CD14-positive monocyte (primary cell): ENCODE results near the gene KEL. TPM values are rescaled to one million over a fixed set of nuclear protein-coding genes. Genes with fewer than 3 reads are reported as not detected.

ENCODE experiments used
- DNase-seq, 3 donors: peaks; one replicate each; pipeline ENCODE4 v3.0.0-alpha.2; 2011 to 2022
- H2AFZ ChIP-seq: 2 replicates; pipeline ENCODE4 v1.6.0; 2012; ENCODE audit warnings: mild to moderate bottlenecking, low read depth, low read length, inconsistent platforms; ENCODE audit not compliant: insufficient read depth, poor library complexity, severe bottlenecking
- H3K27ac ChIP-seq, 2 donors: 1 replicate in 1 of 2; 2 replicates in 1 of 2; pipeline ENCODE4 v1.5.1; 2012 to 2013; ENCODE audit warnings: low read length in 2 of 2, control low read depth in 1 of 2, inconsistent platforms in 1 of 2, low read depth in 1 of 2, mild to moderate bottlenecking in 1 of 2
- H3K27me3 ChIP-seq, 2 donors: one replicate each; pipeline versions ENCODE4 v1.6.0 to v1.6.1; 2011 to 2013; ENCODE audit warnings: low read length in 2 of 2; ENCODE audit not compliant: control insufficient read depth in 2 of 2, insufficient read depth in 2 of 2
- H3K36me3 ChIP-seq, 2 donors: replicated peaks in 1 of 2; 1 replicate in 1 of 2; 2 replicates in 1 of 2; pipeline versions ENCODE4 v1.5.1 to v1.6.1; 2012 to 2013; ENCODE audit warnings: low read length in 2 of 2, control low read depth in 1 of 2, inconsistent platforms in 1 of 2, mild to moderate bottlenecking in 1 of 2; ENCODE audit not compliant: insufficient read depth in 2 of 2, control insufficient read depth in 1 of 2
- H3K4me1 ChIP-seq, 2 donors: 1 replicate in 1 of 2; 2 replicates in 1 of 2; pipeline versions ENCODE4 v1.5.1 to v1.6.1; 2012 to 2013; ENCODE audit warnings: low read length in 2 of 2, control low read depth in 1 of 2, inconsistent platforms in 1 of 2, mild to moderate bottlenecking in 1 of 2, moderate library complexity in 1 of 2; ENCODE audit not compliant: insufficient read depth in 2 of 2, control insufficient read depth in 1 of 2
- H3K4me2 ChIP-seq: replicated peaks from 2 replicates; pipeline ENCODE3; 2012; ENCODE audit warnings: low read length, moderate library complexity, mild to moderate bottlenecking; ENCODE audit not compliant: poor library complexity, severe bottlenecking; ENCODE audit errors: extremely low read depth
- H3K4me3 ChIP-seq, 3 experiments: fragments of 200-600 bp in 1 of 3; sonication (generic) in 1 of 3; replicated peaks in 1 of 3; 1 replicate in 2 of 3; 2 replicates in 1 of 3; pipeline ENCODE4 v1.5.1; 2011 to 2013; ENCODE audit warnings: low read length in 3 of 3, mild to moderate bottlenecking in 3 of 3, control low read depth in 2 of 3, low read depth in 2 of 3, inconsistent platforms in 1 of 3, moderate library complexity in 1 of 3
- H3K79me2 ChIP-seq: 2 replicates; pipeline ENCODE4 v1.6.0; 2012; ENCODE audit warnings: mild to moderate bottlenecking, control low read depth, inconsistent platforms, low read length, moderate library complexity; ENCODE audit not compliant: insufficient read depth
- H3K9ac ChIP-seq: 2 replicates; pipeline ENCODE4 v1.6.0; 2017; ENCODE audit warnings: low read length, mild to moderate bottlenecking; ENCODE audit not compliant: insufficient read depth, poor library complexity, severe bottlenecking
- H3K9me3 ChIP-seq, 2 donors: replicated peaks in 1 of 2; 1 replicate in 1 of 2; 2 replicates in 1 of 2; pipeline versions ENCODE4 v1.5.1 to v1.6.1; 2012 to 2013; ENCODE audit warnings: low read length in 2 of 2, control low read depth in 1 of 2; ENCODE audit not compliant: control insufficient read depth in 1 of 2, insufficient read depth in 1 of 2
- H4K20me1 ChIP-seq: 2 replicates; pipeline ENCODE4 v1.6.0; 2012; ENCODE audit warnings: mild to moderate bottlenecking, low read length, control low read depth, moderate library complexity; ENCODE audit not compliant: insufficient read depth
- H3K27ac Mint-ChIP-seq, 7 donors: one replicate each; pipeline ENCODE4 v1.8.0; 2020; ENCODE audit warnings: mild to moderate bottlenecking in 7 of 7, mixed read lengths in 7 of 7, moderate library complexity in 6 of 7, inconsistent platforms in 2 of 7
- H3K27me3 Mint-ChIP-seq, 3 donors: one replicate each; pipeline ENCODE4 v1.8.0; 2021 to 2022; ENCODE audit warnings: low read depth in 3 of 3, mild to moderate bottlenecking in 3 of 3, mixed read lengths in 3 of 3, moderate library complexity in 3 of 3, inconsistent platforms in 1 of 3
- H3K36me3 Mint-ChIP-seq, 2 donors: one replicate each; pipeline ENCODE4 v1.8.0; 2020; ENCODE audit warnings: mixed read lengths in 2 of 2, inconsistent platforms in 1 of 2, mild to moderate bottlenecking in 1 of 2
- H3K4me1 Mint-ChIP-seq: one replicate; pipeline ENCODE4 v1.8.0; 2020; ENCODE audit warnings: mild to moderate bottlenecking, mixed read lengths
- H3K4me3 Mint-ChIP-seq, 2 donors: one replicate each; pipeline ENCODE4 v1.8.0; 2020; ENCODE audit warnings: mild to moderate bottlenecking in 2 of 2, mixed read lengths in 2 of 2, moderate library complexity in 1 of 2
- H3K9me3 Mint-ChIP-seq, 7 donors: one replicate each; pipeline ENCODE4 v1.8.0; 2020 to 2022; ENCODE audit warnings: mixed read lengths in 7 of 7, mild to moderate bottlenecking in 6 of 7, moderate library complexity in 6 of 7, inconsistent platforms in 2 of 7
- CTCF ChIP-seq: fragments of 200-600 bp; IDR thresholded peaks from one replicate; pipeline ENCODE4 v1.8.0; 2022; ENCODE audit warnings: antibody characterized with exemption, mild to moderate bottlenecking
- WGBS: methylation state at CpG from one replicate; pipeline ENCODE4 v1.1.5; 2013; ENCODE audit warnings: missing lambda C conversion rate; ENCODE audit not compliant: insufficient coverage; 5-methylcytosine and 5-hydroxymethylcytosine counted together
- intact Hi-C, 2 donors: fragments of 100-400 bp; cut with micrococcal nuclease; formaldehyde crosslinking; loops; one replicate each; pipeline versions ENCODE4 v1.15.0 to v1.15.1; 2023
- polyA plus RNA-seq, 3 donors: library from polyadenylated mRNA; depleted of rRNA in 1 of 3; unstranded in 2 of 3; stranded (reverse) in 1 of 3; fragments of 300-500 nt in 2 of 3; fragments of >200 nt in 1 of 3; fragmentation: Illumina TruSeq in 2 of 3; gene quantifications; 1 replicate in 2 of 3; 2 replicates in 1 of 3; pipeline ENCODE4 v1.2.3, GENCODE V29; 2012 to 2021

The KEL gene
- polyA plus RNA-seq, 3 donors, result 2.5 TPM; not detected in 2

GRCh38 chr7:142940966-142941535 is 21.1 kb downstream of the KEL start:
- intact Hi-C loops, result no loop called here
- Histone ChIP-seq H3K9me3 (no peaks in the 10 kb centered on the region), H2AFZ (no peak overlapping the region), H3K4me1 (no peaks in the 10 kb centered on the region), H3K79me2 (no peaks in the 10 kb centered on the region), H3K27ac (no peak overlapping the region), H3K36me3 (no peaks in the 10 kb centered on the region), H3K4me2 (no peak overlapping the region), H3K4me3 (no peak overlapping the region), H4K20me1 (no peaks in the 10 kb centered on the region), H3K27me3 (no peaks in the 10 kb centered on the region), H3K9ac (no peak overlapping the region)
- Mint-ChIP-seq H3K4me3 (no peak overlapping the region), H3K27ac (peak overlapping the region in 1 of 7 donors; percentile 31), H3K36me3 (no peaks in the 10 kb centered on the region), H3K9me3 (peaks cover 0 to 7% (median 0%) of the 10 kb centered on the region in 7 donors), H3K4me1 (no peaks in the 10 kb centered on the region), H3K27me3 (peaks cover 5 to 25% (median 8%) of the 10 kb centered on the region in 3 donors)
- no peak for DNase-seq
- 77% methylated on average over 8 of the region's 10 CpGs for WGBS
- TF ChIP-seq CTCF, result no peak

- TF ChIP-seq CTCF, result no peak
- Histone ChIP-seq H3K36me3 (no peaks in the 10 kb centered on the region), H3K9ac (no peak within 1 kb of the TSS), H3K4me3 (no peak within 1 kb of the TSS), H4K20me1 (no peaks in the 10 kb centered on the region), H3K4me1 (no peaks in the 10 kb centered on the region), H2AFZ (no peak within 1 kb of the TSS), H3K27me3 (no peaks in the 10 kb centered on the region), H3K4me2 (no peak within 1 kb of the TSS), H3K9me3 (no peaks in the 10 kb centered on the region), H3K79me2 (no peaks in the 10 kb centered on the region), H3K27ac (no peak within 1 kb of the TSS)
- H3K27me3 Mint-ChIP-seq, result peaks cover 3 to 20% (median 8%) of the 10 kb centered on the region in 3 donors
- H3K36me3 Mint-ChIP-seq, result no peaks in the 10 kb centered on the region
- no peaks in the 10 kb centered on the region for H3K4me1 Mint-ChIP-seq
- peak within 1 kb of the TSS in 2 of 7 donors; percentile 27 to 31 for H3K27ac Mint-ChIP-seq
- peaks cover 0 to 7% (median 0%) of the 10 kb centered on the region in 7 donors for H3K9me3 Mint-ChIP-seq
- 90% methylated on average over 9 of the region's 10 CpGs for WGBS
- DNase-seq, result no peak
- H3K4me3 Mint-ChIP-seq, result no peak within 1 kb of the TSS
- intact Hi-C loops, result no loop called here
Measured at GRCh38 chr7:142939226-142939910, 22.8 kb downstream of the KEL start, which contains the start of gene LLCFC1. Gene LLCFC1, plus strand, starts transcription at chr7:142939484. Its CDS starts 138 bp downstream, at chr7:142939622.
